GDM1 (cell line): ENCODE results near the gene MRPL2.

ENCODE experiments used
- DNase-seq: peaks from one replicate; lab custom pipeline; 2025; lab: John Stamatoyannopoulos, UW

Gene MRPL2

GRCh38 chr6:43059168-43060033 lies at the start of gene MRPL2, which contains the start of gene KLC4:
TSS of gene MRPL2 (minus strand) at chr6:43059434. CDS start at chr6:43059381, 53 bp downstream.
TSS of gene KLC4 (plus strand) at chr6:43059631. CDS start at chr6:43061336, 1,705 bp downstream.
- DNase-seq, result peak; percentile 98

DNA sequence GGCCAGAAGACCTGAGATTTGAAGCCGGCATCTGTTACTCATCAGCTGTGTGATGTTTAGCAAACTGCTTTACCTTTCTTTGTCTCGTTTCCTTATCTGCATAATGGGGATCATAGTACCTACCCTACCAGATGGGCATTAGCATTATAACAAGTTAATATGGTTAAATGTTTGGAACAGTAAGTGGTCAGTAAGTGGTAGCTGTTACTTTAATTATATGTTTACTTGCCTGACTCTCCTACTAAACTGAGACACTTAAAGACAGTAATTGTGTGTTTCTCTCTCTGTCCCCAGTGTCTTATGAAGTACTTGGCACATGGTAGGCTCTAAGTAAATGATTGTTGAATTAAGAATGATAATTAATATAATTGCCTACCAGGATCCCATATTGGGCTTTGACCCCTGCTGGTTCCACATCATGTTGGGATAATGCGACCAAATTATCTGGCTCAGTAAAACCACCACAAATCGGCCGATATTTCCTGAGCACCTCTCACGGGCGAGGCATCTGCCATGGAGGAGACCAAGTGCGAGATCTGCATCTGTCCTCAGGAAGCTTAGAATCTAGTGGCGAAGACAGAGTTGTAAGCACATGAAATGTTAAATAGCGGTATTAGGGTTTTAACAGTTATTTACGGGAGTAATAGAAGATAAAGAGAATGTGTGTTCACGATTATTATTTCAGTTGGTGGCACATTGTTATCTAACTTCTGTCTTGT lies 48.3 kb upstream of the MRPL2 start:
- DNase-seq, result no peak

- no peak for DNase-seq
Measured at GRCh38 chr6:43105538-43106222, 46.4 kb upstream of the MRPL2 start.

DNA sequence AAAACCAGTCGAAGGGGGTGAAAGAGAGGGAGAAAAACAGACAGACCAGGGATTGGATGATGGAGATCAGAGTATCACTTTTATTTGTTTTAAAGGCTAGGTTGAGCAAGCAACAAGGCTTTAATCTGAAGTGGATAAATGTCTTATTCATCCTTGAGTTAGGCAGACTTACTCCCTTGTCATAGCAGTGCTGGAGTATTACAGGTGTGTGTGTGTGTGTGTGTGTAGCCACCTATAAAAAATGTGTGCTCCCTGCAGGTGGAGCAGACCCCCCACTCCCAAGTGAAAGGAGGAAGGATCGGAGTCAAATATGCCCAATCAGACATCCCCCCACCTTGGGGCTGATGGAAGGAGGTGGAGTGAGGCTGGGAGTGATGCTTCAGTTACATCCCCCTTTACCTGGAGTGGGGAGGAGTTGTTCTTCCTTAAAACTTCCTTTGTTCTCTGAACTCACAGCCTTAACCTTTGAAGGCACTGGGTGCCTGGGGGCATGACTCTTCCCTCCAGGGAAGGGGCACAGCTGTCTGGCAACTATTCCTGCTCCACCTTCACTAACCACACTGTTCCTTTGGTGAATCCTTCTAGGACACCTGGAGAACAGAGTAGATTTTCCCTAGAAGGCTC lies 44.1 kb upstream of the MRPL2 start:
- DNase-seq, result no peak

- no peak for DNase-seq
Measured at GRCh38 chr6:43101497-43101896, 42.3 kb upstream of the MRPL2 start.

GRCh38 chr6:43097502-43097901 lies 38.3 kb upstream of the MRPL2 start:
- DNase-seq, result no peak

- no peak for DNase-seq
Measured at GRCh38 chr6:43097098-43097489, 37.9 kb upstream of the MRPL2 start.

DNA sequence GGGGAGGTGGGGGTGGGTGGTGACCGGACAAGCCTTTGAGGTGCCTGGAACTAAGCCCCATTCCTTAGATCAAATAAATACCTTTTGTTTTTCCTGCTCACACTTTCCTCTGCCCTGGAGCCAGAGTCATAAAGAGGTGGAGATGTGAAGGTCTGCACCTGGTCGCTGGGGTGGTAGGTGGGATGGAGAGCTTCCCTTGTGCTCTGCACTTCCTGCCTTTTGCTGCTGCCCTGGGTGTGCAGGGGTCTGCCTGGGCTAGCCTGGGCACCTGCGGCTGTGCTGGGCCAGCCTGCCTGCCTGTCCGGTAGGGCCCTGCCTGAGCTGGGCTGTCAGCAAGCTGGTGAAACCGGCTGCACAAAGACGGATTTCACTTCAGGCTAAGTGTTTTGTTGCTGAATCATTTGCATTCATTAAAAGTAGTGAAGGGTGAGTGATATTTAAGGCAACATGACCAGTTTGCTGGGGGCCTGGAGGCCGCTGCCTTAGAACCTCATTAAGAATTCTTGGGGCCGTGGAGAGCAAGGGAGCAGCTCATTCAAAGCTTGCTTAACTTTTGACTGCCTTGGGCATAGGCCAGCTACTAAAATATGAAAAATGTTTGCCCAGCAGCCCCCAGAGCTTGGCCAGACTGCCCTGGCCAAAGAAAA lies 37.3 kb upstream of the MRPL2 start:
- DNase-seq, result no peak

GRCh38 chr6:43095939-43096338 lies 36.7 kb upstream of the MRPL2 start:
- DNase-seq, result no peak

DNA sequence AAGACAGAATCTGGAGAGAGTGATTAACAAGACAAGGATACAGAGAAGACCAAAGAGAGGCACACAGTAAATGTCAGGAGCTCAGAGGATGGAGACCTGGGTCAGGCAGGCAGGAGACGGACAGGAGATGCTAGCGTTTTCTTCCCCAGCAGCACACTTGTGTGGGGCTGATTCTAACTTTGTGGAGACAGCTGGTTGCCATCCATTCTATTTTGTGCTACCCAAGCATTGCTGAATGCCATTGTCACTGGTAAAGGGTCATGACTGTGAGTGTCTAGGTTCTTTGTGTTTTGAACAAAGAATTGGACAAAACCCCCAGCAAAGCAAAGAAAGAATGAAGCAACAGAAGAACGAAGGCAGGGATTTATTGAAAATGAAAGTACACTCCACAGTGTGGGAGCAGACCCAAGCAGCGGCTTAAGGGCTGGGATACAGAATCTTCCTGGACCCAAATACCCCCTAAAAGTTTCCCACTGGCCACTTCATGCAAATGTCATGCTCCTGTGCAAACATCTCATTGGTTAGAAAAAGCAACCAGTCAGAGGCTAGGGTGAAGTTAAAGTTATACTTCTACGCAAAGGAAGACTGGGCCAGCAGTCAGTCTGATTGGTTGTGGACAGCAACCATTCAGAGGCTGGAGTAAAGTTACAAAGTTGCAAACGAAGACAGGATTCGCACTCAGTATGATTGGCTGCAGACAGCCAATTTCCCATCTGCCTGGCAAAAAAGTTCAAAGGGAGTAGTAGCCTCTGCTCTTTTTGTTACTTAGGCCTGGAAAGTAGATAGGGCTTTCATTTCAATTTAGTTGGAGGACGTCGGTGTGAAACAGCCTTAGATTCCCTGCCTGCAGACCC lies 34.4 kb upstream of the MRPL2 start:
- no peak for DNase-seq

GRCh38 chr6:43092635-43093034 lies 33.4 kb upstream of the MRPL2 start:
- no peak for DNase-seq

- DNase-seq, result no peak
Measured at GRCh38 chr6:43091436-43091991, 32.3 kb upstream of the MRPL2 start.

DNA sequence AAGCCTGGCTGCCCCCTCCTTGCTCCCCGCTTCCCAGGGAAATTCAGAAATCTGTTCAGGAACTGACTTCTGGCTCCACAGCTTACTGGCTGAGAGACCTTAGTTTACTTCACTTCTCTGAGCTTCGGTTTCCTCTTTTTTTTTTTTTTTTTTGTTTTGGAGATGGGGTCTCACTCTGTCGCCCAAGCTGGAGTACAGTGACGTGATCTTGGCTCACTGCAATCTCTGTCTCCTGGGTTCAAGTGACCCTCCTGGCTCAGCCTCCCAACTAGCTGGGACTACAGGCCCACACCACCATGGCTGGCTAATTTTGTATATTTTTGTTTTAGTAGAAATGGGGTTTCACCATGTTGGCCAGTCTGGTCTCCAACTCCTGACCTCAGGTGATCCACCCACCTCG lies 31.8 kb upstream of the MRPL2 start:
- DNase-seq, result no peak

GRCh38 chr6:43090559-43090956 lies 31.3 kb upstream of the MRPL2 start:
- no peak for DNase-seq

- no peak for DNase-seq
Measured at GRCh38 chr6:43089874-43090558, 30.8 kb upstream of the MRPL2 start.

GRCh38 chr6:43089467-43089866 lies 30.2 kb upstream of the MRPL2 start:
- no peak for DNase-seq

- no peak for DNase-seq
Measured at GRCh38 chr6:43088654-43089056, 29.4 kb upstream of the MRPL2 start.

- DNase-seq, result no peak
Measured at GRCh38 chr6:43086022-43086658, 26.9 kb upstream of the MRPL2 start.
